Testis (tissue), 3 donors: ENCODE results near the gene NFIA. TPM values are rescaled to one million over a fixed set of nuclear protein-coding genes. Genes with fewer than 3 reads are reported as not detected.

Source experiments
- DNase-seq: peaks from one replicate; pipeline ENCODE4 v3.0.0-alpha.2; 2019
- H3K27ac ChIP-seq, 2 donors: fragments of 200-600 bp; sonication (generic); one replicate each; pipeline ENCODE4 v1.5.1; 2019
- H3K27me3 ChIP-seq: fragments of 200-600 bp; sonication (generic); one replicate; pipeline ENCODE4 v1.5.1; 2019
- H3K36me3 ChIP-seq: fragments of 200-600 bp; sonication (generic); one replicate; pipeline ENCODE4 v1.5.1; 2017; ENCODE audit warnings: low read depth; ENCODE audit errors: missing control alignments
- H3K4me1 ChIP-seq: fragments of 200-600 bp; sonication (generic); one replicate; pipeline ENCODE4 v1.5.1; 2019
- H3K4me3 ChIP-seq, 2 donors: fragments of 200-600 bp; sonication (generic); one replicate each; pipeline ENCODE4 v1.5.1; 2017 to 2019
- H3K9me3 ChIP-seq: fragments of 200-600 bp; sonication (generic); one replicate; pipeline ENCODE4 v1.5.1; 2017
- CTCF ChIP-seq, 3 experiments: fragments of 450-650 bp in 2 of 3; fragments of 200-600 bp in 1 of 3; sonication (generic) in 1 of 3; IDR thresholded peaks; one replicate each; pipeline ENCODE4 v1.5.1; 2016 to 2019; ENCODE audit warnings: antibody characterized with exemption in 3 of 3, mild to moderate bottlenecking in 2 of 3, moderate library complexity in 1 of 3
- POLR2A ChIP-seq: fragments of 450-650 bp; IDR thresholded peaks from one replicate; pipeline ENCODE4 v1.6.1; 2017; ENCODE audit warnings: antibody characterized with exemption, mild to moderate bottlenecking, moderate library complexity
- WGBS, 2 donors: methylation state at CpG; one replicate each; pipeline ENCODE4 v1.1.5; 2018; 5-methylcytosine and 5-hydroxymethylcytosine counted together
- intact Hi-C: fragments of 100-400 bp; cut with DNase I; formaldehyde crosslinking; loops from one replicate; pipeline ENCODE4 v1.15.1; 2023; ENCODE audit warnings: low total_unique reads
- polyA plus RNA-seq: library from polyadenylated mRNA; stranded (reverse); fragments of 350-450 nt; fragmentation: Illumina TruSeq; extraction: RNeasy Lipid Tissue Mini Kit (QIAGEN cat#74804); gene quantifications from one replicate; pipeline ENCODE4 v1.2.3, GENCODE V29; 2014; ENCODE audit warnings: low read depth, low replicate concordance; ENCODE audit not compliant: insufficient read depth
- total RNA-seq, 2 donors: library from RNA; depleted of rRNA; stranded (reverse); fragments of >200 nt; gene quantifications; one replicate each; pipeline ENCODE4 v1.2.3, GENCODE V29; 2016

NFIA gene
- total and polyA plus RNA-seq, 3 donors from 2014 or later, result 11.6 to 78.9 (median 53.5) TPM

DNA sequence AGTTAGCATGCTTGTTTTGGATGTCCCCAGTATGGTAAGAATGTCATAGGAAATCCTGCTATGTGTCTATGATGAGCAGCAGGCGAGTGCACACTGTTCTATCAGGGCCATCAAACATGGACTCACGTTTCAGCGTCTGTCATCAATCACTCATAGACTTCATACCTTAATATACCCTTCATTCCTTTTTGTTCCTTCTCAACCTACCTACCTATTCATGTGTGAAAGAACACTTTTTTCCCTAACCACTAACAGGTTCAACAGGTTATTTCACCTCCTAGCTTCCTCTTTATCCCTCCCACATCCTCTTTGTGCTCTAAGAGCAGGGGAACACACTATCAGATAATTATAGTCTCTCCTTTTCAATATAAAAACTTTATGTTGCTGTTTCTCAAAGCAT lies 342.0 kb downstream of the NFIA start:
- Histone ChIP-seq H3K36me3 (no peaks in the 10 kb centered on the region), H3K4me3 (no peak overlapping the region), H3K27ac (no peak overlapping the region), H3K27me3 (no peaks in the 10 kb centered on the region), H3K9me3 (no peaks in the 10 kb centered on the region), H3K4me1 (peaks cover 7% of the 10 kb centered on the region)
- 84 to 93% methylated on average over 3 of the region's 3 CpGs for WGBS, 2 donors
- TF ChIP-seq POLR2A, result no peak
- no peak for TF ChIP-seq CTCF (IDR thresholded peaks at IDR 0.05)
- intact Hi-C loops, result no loop called here
- no peak for DNase-seq

DNA sequence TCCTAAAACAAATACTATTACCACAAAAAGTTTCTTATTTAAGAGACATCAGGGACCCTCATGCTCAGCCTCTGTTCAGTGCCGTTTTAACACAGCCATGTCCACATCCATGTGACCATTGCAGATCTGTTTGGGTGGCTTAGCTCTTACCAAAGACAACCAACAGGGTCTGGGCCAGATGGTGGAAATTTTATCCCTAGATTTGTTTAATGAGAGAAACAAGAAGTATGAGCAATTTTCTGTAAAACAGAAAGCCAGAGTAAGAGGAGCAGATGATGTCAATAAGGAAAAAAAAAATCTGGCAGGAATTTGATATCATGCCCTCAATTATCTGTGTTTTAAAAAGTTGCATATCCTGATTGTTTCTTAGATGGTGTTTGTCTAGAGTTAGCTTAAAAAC lies 342.7 kb downstream of the NFIA start:
- intact Hi-C loops, result no loop called here
- TF ChIP-seq CTCF (IDR thresholded peaks at IDR 0.05), result no peak
- TF ChIP-seq POLR2A, result no peak
- no peak for DNase-seq
- no peaks in the 10 kb centered on the region for H3K27me3 ChIP-seq
- no peaks in the 10 kb centered on the region for H3K36me3 ChIP-seq
- H3K4me1 ChIP-seq, result peaks cover 7% of the 10 kb centered on the region
- no peaks in the 10 kb centered on the region for H3K9me3 ChIP-seq
- no peak overlapping the region for H3K4me3 ChIP-seq
- H3K27ac ChIP-seq, result peak overlapping the region in 1 of 2 donors; percentile 14
- WGBS, 2 donors, result 60% methylated on average over 1 of the region's 1 CpG

GRCh38 chr1:61426254-61426653 lies 343.9 kb downstream of the NFIA start:
- DNase-seq, result no peak
- H3K4me1 ChIP-seq, result peaks cover 7% of the 10 kb centered on the region
- no peaks in the 10 kb centered on the region for H3K27me3 ChIP-seq
- H3K9me3 ChIP-seq, result no peaks in the 10 kb centered on the region
- H3K36me3 ChIP-seq, result no peaks in the 10 kb centered on the region
- H3K4me3 ChIP-seq, result no peak overlapping the region
- no peak overlapping the region for H3K27ac ChIP-seq
- intact Hi-C loops, result no loop called here
- WGBS, 2 donors, result 73 to 88% methylated on average over 12 of the region's 12 CpGs
- TF ChIP-seq CTCF (IDR thresholded peaks at IDR 0.05) (no peak), POLR2A (no peak)

DNA sequence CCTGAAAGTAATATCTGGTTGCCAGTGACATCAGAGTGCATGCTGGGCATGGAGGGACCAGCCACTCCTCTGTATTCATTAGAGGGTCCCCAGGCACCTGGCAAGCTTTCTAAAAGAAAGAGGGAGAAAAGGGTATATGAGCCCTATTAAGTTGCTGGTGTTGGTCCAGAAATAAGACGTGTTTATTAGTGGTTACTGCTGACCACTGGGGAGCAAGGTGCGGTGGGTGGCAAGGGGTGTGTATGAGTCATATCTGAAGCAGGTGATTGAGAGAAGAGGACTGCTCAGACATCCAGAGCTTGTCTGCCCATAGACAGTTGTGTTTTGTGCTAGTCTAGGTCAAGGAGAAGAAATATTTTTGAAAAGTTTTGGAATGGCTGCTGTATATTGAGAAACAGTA lies 344.5 kb downstream of the NFIA start:
- intact Hi-C loops, result no loop called here
- no peak for DNase-seq
- Histone ChIP-seq H3K9me3 (no peaks in the 10 kb centered on the region), H3K36me3 (no peaks in the 10 kb centered on the region), H3K27me3 (no peaks in the 10 kb centered on the region), H3K27ac (no peak overlapping the region), H3K4me3 (no peak overlapping the region), H3K4me1 (peaks cover 7% of the 10 kb centered on the region)
- 78 to 90% methylated on average over 2 of the region's 2 CpGs for WGBS, 2 donors
- no peak for TF ChIP-seq CTCF (IDR thresholded peaks at IDR 0.05)
- no peak for TF ChIP-seq POLR2A

DNA sequence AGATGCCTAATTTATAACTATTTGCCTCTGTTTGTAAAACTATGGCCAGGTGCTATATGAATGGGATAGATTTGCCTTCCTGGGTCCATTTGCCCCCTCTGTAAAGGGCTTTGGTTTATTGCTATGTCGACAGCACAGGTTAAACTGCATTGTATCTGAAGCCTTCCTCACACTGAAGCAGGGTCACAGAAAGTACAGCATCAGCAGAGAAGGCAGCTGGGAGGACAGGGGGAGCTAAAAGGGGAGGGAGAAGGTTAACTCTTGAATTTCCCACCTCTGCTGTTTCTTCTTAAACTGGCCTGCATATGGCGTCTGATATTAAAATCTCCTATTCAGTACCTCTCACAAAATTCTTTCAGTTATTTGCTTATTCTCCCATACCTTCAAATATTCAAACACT lies 345.1 kb downstream of the NFIA start:
- Histone ChIP-seq H3K27me3 (no peaks in the 10 kb centered on the region), H3K4me3 (no peak overlapping the region), H3K36me3 (no peaks in the 10 kb centered on the region), H3K9me3 (no peaks in the 10 kb centered on the region), H3K27ac (no peak overlapping the region), H3K4me1 (peaks cover 14% of the 10 kb centered on the region)
- no peak for DNase-seq
- WGBS, 2 donors, result 64 to 67% methylated on average over 2 of the region's 2 CpGs
- intact Hi-C loops, result no loop called here
- TF ChIP-seq POLR2A (no peak), CTCF (IDR thresholded peaks at IDR 0.05) (no peak)
